NCI-H82 (cell line): ENCODE measurements around the gene UBASH3A.

Source experiments
- DNase-seq: peaks from one replicate; lab custom pipeline; 2025; lab: John Stamatoyannopoulos, UW

Gene UBASH3A

GRCh38 chr21:42451941-42452340 is 48.2 kb downstream of the UBASH3A start:
- no peak for DNase-seq

- peak; percentile 33 for DNase-seq
Measured at GRCh38 chr21:42452401-42453223, 48.9 kb downstream of the UBASH3A start.

GRCh38 chr21:42453224-42453985 is 49.7 kb downstream of the UBASH3A start:
- peak; percentile 38 for DNase-seq

GRCh38 chr21:42453986-42454570 is 50.4 kb downstream of the UBASH3A start:
- no peak for DNase-seq

GRCh38 chr21:42454786-42455185 is 51.1 kb downstream of the UBASH3A start:
- peak; percentile 52 for DNase-seq

GRCh38 chr21:42455196-42455595 is 51.5 kb downstream of the UBASH3A start:
- peak; percentile 80 for DNase-seq

- DNase-seq: no peak
Measured at GRCh38 chr21:42455754-42456440, 52.2 kb downstream of the UBASH3A start.

- peak; percentile 62 for DNase-seq
Measured at GRCh38 chr21:42456457-42456856, 52.8 kb downstream of the UBASH3A start.

- DNase-seq: peak; percentile 90
Measured at GRCh38 chr21:42459082-42459460, 55.4 kb downstream of the UBASH3A start.

- no peak for DNase-seq
Measured at GRCh38 chr21:42459546-42460215, 56.0 kb downstream of the UBASH3A start.

- peak; percentile 66 for DNase-seq
Measured at GRCh38 chr21:42460391-42461184, 56.9 kb downstream of the UBASH3A start.

GRCh38 chr21:42461185-42461520 is 57.5 kb downstream of the UBASH3A start:
- peak; percentile 66 for DNase-seq

GRCh38 chr21:42461881-42462877 is 58.5 kb downstream of the UBASH3A start:
- DNase-seq: peak; percentile 98

GRCh38 chr21:42463861-42464515 is 60.3 kb downstream of the UBASH3A start:
- peak; percentile 74 for DNase-seq

GRCh38 chr21:42465008-42465802 is 61.5 kb downstream of the UBASH3A start:
- DNase-seq: peak; percentile 36

- DNase-seq: no peak
Measured at GRCh38 chr21:42465803-42466127, 62.1 kb downstream of the UBASH3A start.

- DNase-seq: no peak
Measured at GRCh38 chr21:42466700-42467099, 63.0 kb downstream of the UBASH3A start.
